ENCODE measurements around the gene OPRL1.

DNA sequence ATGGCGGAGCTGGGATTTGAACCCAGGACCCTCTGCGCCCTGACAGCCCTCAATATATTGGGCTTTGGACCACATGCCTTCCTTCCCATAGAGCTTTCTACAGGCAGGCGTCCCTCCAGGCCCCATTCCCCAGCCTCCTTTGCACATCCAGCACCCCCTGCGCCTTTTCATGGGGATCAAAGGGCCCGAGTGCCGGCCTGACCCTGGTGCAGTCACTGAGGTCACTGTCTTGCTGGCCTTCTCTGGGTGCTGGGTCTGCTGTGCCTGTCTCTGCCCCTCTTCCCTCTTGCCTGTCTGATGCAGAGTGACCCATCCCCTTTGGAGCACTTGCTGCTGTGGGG, 1.7 kb downstream of the OPRL1 start:
- no peak for TF ChIP-seq EZH2 (IDR thresholded peaks at IDR 0.05; ENCODE audit: low read depth)
- TF ChIP-seq, protein P1, sequence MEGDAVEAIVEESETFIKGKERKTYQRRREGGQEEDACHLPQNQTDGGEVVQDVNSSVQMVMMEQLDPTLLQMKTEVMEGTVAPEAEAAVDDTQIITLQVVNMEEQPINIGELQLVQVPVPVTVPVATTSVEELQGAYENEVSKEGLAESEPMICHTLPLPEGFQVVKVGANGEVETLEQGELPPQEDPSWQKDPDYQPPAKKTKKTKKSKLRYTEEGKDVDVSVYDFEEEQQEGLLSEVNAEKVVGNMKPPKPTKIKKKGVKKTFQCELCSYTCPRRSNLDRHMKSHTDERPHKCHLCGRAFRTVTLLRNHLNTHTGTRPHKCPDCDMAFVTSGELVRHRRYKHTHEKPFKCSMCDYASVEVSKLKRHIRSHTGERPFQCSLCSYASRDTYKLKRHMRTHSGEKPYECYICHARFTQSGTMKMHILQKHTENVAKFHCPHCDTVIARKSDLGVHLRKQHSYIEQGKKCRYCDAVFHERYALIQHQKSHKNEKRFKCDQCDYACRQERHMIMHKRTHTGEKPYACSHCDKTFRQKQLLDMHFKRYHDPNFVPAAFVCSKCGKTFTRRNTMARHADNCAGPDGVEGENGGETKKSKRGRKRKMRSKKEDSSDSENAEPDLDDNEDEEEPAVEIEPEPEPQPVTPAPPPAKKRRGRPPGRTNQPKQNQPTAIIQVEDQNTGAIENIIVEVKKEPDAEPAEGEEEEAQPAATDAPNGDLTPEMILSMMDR (conservative IDR thresholded peaks at IDR 0.05): no peak

Measured in PC-9 (cell line).